SIG-M5 (cell line): ENCODE measurements around the gene RIPK1.
A peak's percentile ranks its signal among the peaks of the same experiment; 100 is the strongest.
"Not testable (repeated sequence)": the region's sequence is repeated elsewhere in the genome, so short reads cannot be mapped to it uniquely, and the experiment has no call there.

ENCODE experiments used
- DNase-seq: peaks from one replicate; lab custom pipeline; 2025; lab: John Stamatoyannopoulos, UW

RIPK1 gene

GRCh38 chr6:3136292-3137011, 68.2 kb downstream of the RIPK1 start:
- DNase-seq = no peak

- DNase-seq = no peak
These were observed 68.9 kb downstream of the RIPK1 start for GRCh38 chr6:3137057-3137777.

GRCh38 chr6:3137873-3138272, 69.6 kb downstream of the RIPK1 start:
- DNase-seq = not testable (repeated sequence)

GRCh38 chr6:3138341-3138740, 70.0 kb downstream of the RIPK1 start:
- no peak for DNase-seq

- peak; percentile 13 for DNase-seq
These were observed 71.0 kb downstream of the RIPK1 start for GRCh38 chr6:3139090-3139903.

GRCh38 chr6:3140201-3140600, 71.9 kb downstream of the RIPK1 start:
- DNase-seq = no peak

GRCh38 chr6:3142536-3142935, 74.2 kb downstream of the RIPK1 start:
- no peak for DNase-seq

GRCh38 chr6:3143158-3143557, 74.9 kb downstream of the RIPK1 start:
- DNase-seq = no peak

- no peak for DNase-seq
These were observed 76.3 kb downstream of the RIPK1 start for GRCh38 chr6:3144571-3144970.

GRCh38 chr6:3147914-3148757, 79.8 kb downstream of the RIPK1 start:
- no peak for DNase-seq

- no peak for DNase-seq
These were observed 83.4 kb downstream of the RIPK1 start for GRCh38 chr6:3151691-3152090.

GRCh38 chr6:3152689-3153088, 84.4 kb downstream of the RIPK1 start:
- no peak for DNase-seq

- DNase-seq = not testable (repeated sequence)
These were observed 87.1 kb downstream of the RIPK1 start for GRCh38 chr6:3155416-3155815.

- not testable (repeated sequence) for DNase-seq
These were observed 88.2 kb downstream of the RIPK1 start for GRCh38 chr6:3156184-3157130.

GRCh38 chr6:3157131-3157933, 89.0 kb downstream of the RIPK1 start, which contains the start of gene TUBB2A:
TSS of gene TUBB2A (minus strand) at chr6:3157544. CDS start at chr6:3157463, 81 bp downstream.
- DNase-seq = no peak

- DNase-seq = no peak
These were observed 91.8 kb downstream of the RIPK1 start for GRCh38 chr6:3159805-3160781.

- DNase-seq = no peak
These were observed 93.8 kb downstream of the RIPK1 start for GRCh38 chr6:3162067-3162497.

- peak; percentile 21 for DNase-seq
These were observed 94.4 kb downstream of the RIPK1 start for GRCh38 chr6:3162565-3163247.
